HCT116 (cell line): ENCODE data around the gene USP7. TPM values are rescaled to one million over a fixed set of nuclear protein-coding genes. Genes with fewer than 3 reads are reported as not detected.
"Not testable (repeated sequence)": the region's sequence is repeated elsewhere in the genome, so short reads cannot be mapped to it uniquely, and the experiment has no call there.

ENCODE experiments used
- ATAC-seq: fragments of 200-7000 bp; cut with Tn5 transposase; 2 replicates; pipeline ENCODE4 v1.9.1; 2020; ENCODE audit warnings: mild to moderate bottlenecking, moderate library complexity
- BruUV-seq: library from RNA; stranded (reverse); fragments of 400-500 nt; replicated peaks from 2 replicates; lab custom pipeline; 2021; lab: Mats Ljungman, UMichigan
- CTCF ChIA-PET: fragments of 300-600 bp; sonication (Branson Sonifier 250); formaldehyde crosslinking; loops from one replicate; lab custom pipeline; 2021; ENCODE audit warnings: antibody characterized with exemption; lab: Charles Lee
- POLR2A ChIA-PET: fragments of 300-600, 350-600 bp; sonication (Branson Sonifier 250); formaldehyde crosslinking; loops from one replicate; lab custom pipeline; 2021; ENCODE audit warnings: antibody characterized with exemption; lab: Charles Lee
- RAD21 ChIA-PET, 2 experiments: fragments of 300-600 bp; sonication (Branson Sonifier 250); formaldehyde crosslinking; loops; one replicate each; lab custom pipeline; 2023; ENCODE audit warnings: low total read pairs in 2 of 2; ENCODE audit not compliant: uncharacterized antibody in 2 of 2, unreplicated experiment in 2 of 2, low non-redundant PET in 1 of 2; lab: Charles Lee
- DNase-seq: peaks from one replicate; pipeline ENCODE4 v3.0.0-alpha.2; 2010; ENCODE audit warnings: low read depth, low spot score
- H2AFZ ChIP-seq: fragments of 200-600 bp; shearing (Covaris generic), sonication (generic); 2 replicates; pipeline ENCODE4 v1.6.1; 2017; ENCODE audit warnings: low read depth, mixed run types, mixed read lengths, antibody characterized with exemption, low read length; ENCODE audit not compliant: poor library complexity, severe bottlenecking
- H3K27ac ChIP-seq: 2 replicates; pipeline ENCODE4 v1.5.1; 2012; ENCODE audit warnings: low read depth, low read length
- H3K27me3 ChIP-seq: fragments of 200-600 bp; sonication (generic); 2 replicates; pipeline ENCODE4 v1.6.1; 2016; ENCODE audit warnings: mixed run types, low read length, mixed read lengths; ENCODE audit not compliant: insufficient read depth
- H3K36me3 ChIP-seq, 2 experiments: fragments of 200-500 bp in 1 of 2; fragments of 200-600 bp in 1 of 2; sonication (Bioruptor generic) in 1 of 2; sonication (generic) in 1 of 2; 2 replicates each; pipeline versions ENCODE4 v1.5.1 to v1.6.1; 2014 to 2016; ENCODE audit warnings: low read length in 2 of 2, inconsistent platforms in 1 of 2, mixed read lengths in 1 of 2, mixed run types in 1 of 2; ENCODE audit not compliant: insufficient read depth in 2 of 2, control insufficient read depth in 1 of 2
- H3K4me1 ChIP-seq, 2 experiments: fragments of 200-600 bp in 1 of 2; sonication (generic) in 1 of 2; 2 replicates each; pipeline versions ENCODE4 v1.5.1 to v1.6.1; 2012 to 2017; ENCODE audit warnings: low read length in 2 of 2, inconsistent platforms in 1 of 2, mild to moderate bottlenecking in 1 of 2, mixed read lengths in 1 of 2, mixed run types in 1 of 2, moderate library complexity in 1 of 2; ENCODE audit not compliant: insufficient read depth in 2 of 2, control insufficient read depth in 1 of 2
- H3K4me2 ChIP-seq: fragments of 200-600 bp; sonication (generic); 2 replicates; pipeline ENCODE4 v1.6.1; 2017; ENCODE audit warnings: mixed run types, low read length, mixed read lengths
- H3K4me3 ChIP-seq, 2 experiments: fragments of 200-600 bp in 1 of 2; sonication (generic) in 1 of 2; replicated peaks in 1 of 2; 2 replicates each; pipeline ENCODE4 v1.5.1; 2011 to 2016; ENCODE audit warnings: low read length in 2 of 2, control low read depth in 1 of 2, low read depth in 1 of 2, mild to moderate bottlenecking in 1 of 2, mixed read lengths in 1 of 2, mixed run types in 1 of 2
- H3K79me2 ChIP-seq: fragments of 200-600 bp; sonication (generic); 2 replicates; pipeline ENCODE4 v1.6.1; 2017; ENCODE audit warnings: mild to moderate bottlenecking, mixed run types, low read length, moderate library complexity, mixed read lengths; ENCODE audit not compliant: insufficient read depth
- H3K9ac ChIP-seq: fragments of 200-600 bp; sonication (generic); 2 replicates; pipeline ENCODE4 v1.6.1; 2016; ENCODE audit warnings: low read length, mixed read lengths
- H3K9me2 ChIP-seq: fragments of 200-600 bp; sonication (generic), shearing (Covaris generic); 2 replicates; pipeline ENCODE4 v1.6.1; 2017; ENCODE audit warnings: mixed run types, mild to moderate bottlenecking, moderate library complexity; ENCODE audit not compliant: insufficient read depth
- H3K9me3 ChIP-seq, 2 experiments: fragments of 200-500 bp in 1 of 2; fragments of 200-600 bp in 1 of 2; sonication (Bioruptor generic) in 1 of 2; sonication (generic) in 1 of 2; 2 replicates each; pipeline ENCODE4 v1.6.1; 2014 to 2017; ENCODE audit warnings: low read length in 2 of 2, mixed read lengths in 2 of 2, inconsistent platforms in 1 of 2, low read depth in 1 of 2, mild to moderate bottlenecking in 1 of 2, mixed run types in 1 of 2, moderate library complexity in 1 of 2; ENCODE audit not compliant: control insufficient read depth in 1 of 2, insufficient read depth in 1 of 2
- H4K20me1 ChIP-seq: fragments of 200-600 bp; sonication (generic), shearing (Covaris generic); 2 replicates; pipeline ENCODE4 v1.6.1; 2017; ENCODE audit warnings: mixed run types, mild to moderate bottlenecking, moderate library complexity; ENCODE audit not compliant: insufficient read depth
- CBX3 ChIP-seq: IDR thresholded peaks from 2 replicates; pipeline ENCODE4 v1.6.1; 2012; ENCODE audit warnings: low read depth
- CEBPB ChIP-seq: IDR thresholded peaks from 2 replicates; pipeline ENCODE4 v1.6.1; 2012; ENCODE audit warnings: low read depth
- EGR1 ChIP-seq: IDR thresholded peaks from 2 replicates; pipeline ENCODE4 v1.6.1; 2012; ENCODE audit warnings: low read depth
- ELF1 ChIP-seq: IDR thresholded peaks from 2 replicates; pipeline ENCODE4 v1.6.1; 2012; ENCODE audit warnings: low read depth, borderline replicate concordance
- EZH2 ChIP-seq: fragments of 200-600 bp; sonication (generic); IDR thresholded peaks from 2 replicates; pipeline ENCODE4 v1.6.1; 2017; ENCODE audit warnings: antibody characterized with exemption, mixed run types
- POLR2A ChIP-seq: IDR thresholded peaks from 2 replicates; pipeline ENCODE4 v1.7.0; 2011; ENCODE audit warnings: borderline replicate concordance; ENCODE audit not compliant: insufficient read depth, insufficient read length; ENCODE audit errors: extremely low read depth
- POLR2AphosphoS5 ChIP-seq: IDR thresholded peaks from 2 replicates; pipeline ENCODE4 v1.6.1; 2011; ENCODE audit warnings: mild to moderate bottlenecking, low read depth, low read length, moderate library complexity
- RAD21 ChIP-seq: IDR thresholded peaks from 2 replicates; pipeline ENCODE4 v1.6.1; 2012; ENCODE audit warnings: low read depth, mild to moderate bottlenecking
- SP1 ChIP-seq: IDR thresholded peaks from 2 replicates; pipeline ENCODE4 v1.6.1; 2012; ENCODE audit warnings: low read depth
- SRF ChIP-seq: IDR thresholded peaks from 2 replicates; pipeline ENCODE4 v1.6.1; 2012; ENCODE audit warnings: low read depth
- YY1 ChIP-seq: IDR thresholded peaks from 2 replicates; pipeline ENCODE4 v1.6.1; 2011; ENCODE audit warnings: low read length, low read depth, moderate library complexity, mild to moderate bottlenecking; ENCODE audit not compliant: insufficient replicate concordance; ENCODE audit errors: extremely low read depth
- ZFX ChIP-seq: fragments of 450-650 bp; IDR thresholded peaks from 2 replicates; pipeline ENCODE4 v1.6.1; 2017
- ZNF274 ChIP-seq: fragments of 200-500 bp; sonication (Bioruptor generic); IDR thresholded peaks from 2 replicates; pipeline ENCODE4 v1.6.1; 2014; ENCODE audit warnings: mild to moderate bottlenecking, low read depth, low read length, inconsistent platforms
- intact Hi-C: fragments of 100-400 bp; cut with micrococcal nuclease; formaldehyde crosslinking; loops from 2 replicates; pipeline ENCODE4 v1.10.0; 2022
- total RNA-seq: library from RNA; stranded (reverse); gene quantifications from one replicate; pipeline ENCODE4 v1.2.1, GENCODE V29; 2021; ENCODE audit not compliant: unreplicated experiment
- TF ChIP-seq, protein P1 (sequence below), 3 experiments: fragments of 200-600 bp in 1 of 3; sonication (generic) in 1 of 3; IDR thresholded peaks in 2 of 3; conservative IDR thresholded peaks in 1 of 3; 2 replicates each; pipeline ENCODE4 v1.5.1; 2012 to 2017; ENCODE audit warnings: low read depth in 2 of 3, low read length in 2 of 3, antibody characterized with exemption in 1 of 3, borderline replicate concordance in 1 of 3, control low read depth in 1 of 3, mild to moderate bottlenecking in 1 of 3, mixed read lengths in 1 of 3, mixed run types in 1 of 3, moderate library complexity in 1 of 3; ENCODE audit not compliant: insufficient read depth in 1 of 3
- TF ChIP-seq, protein P2 (sequence below): IDR thresholded peaks from 2 replicates; pipeline ENCODE4 v1.6.1; 2012
- TF ChIP-seq, protein P3 (sequence below): IDR thresholded peaks from 2 replicates; pipeline ENCODE4 v1.6.1; 2011; ENCODE audit warnings: mild to moderate bottlenecking, low read length, moderate library complexity; ENCODE audit not compliant: insufficient replicate concordance; ENCODE audit errors: extremely low read depth

Gene USP7
- total RNA-seq, 1 experiment from 2014 or later = 154 TPM

DNA sequence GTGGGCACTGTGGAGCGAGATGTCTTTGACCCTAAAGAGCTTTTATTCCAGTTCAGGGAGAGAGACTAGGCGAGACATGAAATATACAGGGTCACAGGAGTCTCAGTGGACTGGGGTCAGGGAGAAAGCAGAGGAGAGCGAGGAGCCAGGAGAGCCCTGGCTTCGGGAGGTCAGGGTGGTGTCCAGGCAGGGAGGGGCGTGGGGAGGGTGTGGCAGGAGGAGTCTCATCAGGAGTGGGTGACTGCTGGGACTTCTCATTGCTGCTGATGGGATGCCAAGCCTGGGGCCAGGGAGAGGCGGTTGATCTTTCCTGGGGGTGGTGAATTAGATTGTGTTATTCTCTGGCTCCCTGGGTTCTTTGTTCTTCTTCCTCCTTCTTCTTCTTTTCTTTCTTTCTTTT lies 22.4 kb upstream of the USP7 start (continued):
- TF ChIP-seq, protein P1, sequence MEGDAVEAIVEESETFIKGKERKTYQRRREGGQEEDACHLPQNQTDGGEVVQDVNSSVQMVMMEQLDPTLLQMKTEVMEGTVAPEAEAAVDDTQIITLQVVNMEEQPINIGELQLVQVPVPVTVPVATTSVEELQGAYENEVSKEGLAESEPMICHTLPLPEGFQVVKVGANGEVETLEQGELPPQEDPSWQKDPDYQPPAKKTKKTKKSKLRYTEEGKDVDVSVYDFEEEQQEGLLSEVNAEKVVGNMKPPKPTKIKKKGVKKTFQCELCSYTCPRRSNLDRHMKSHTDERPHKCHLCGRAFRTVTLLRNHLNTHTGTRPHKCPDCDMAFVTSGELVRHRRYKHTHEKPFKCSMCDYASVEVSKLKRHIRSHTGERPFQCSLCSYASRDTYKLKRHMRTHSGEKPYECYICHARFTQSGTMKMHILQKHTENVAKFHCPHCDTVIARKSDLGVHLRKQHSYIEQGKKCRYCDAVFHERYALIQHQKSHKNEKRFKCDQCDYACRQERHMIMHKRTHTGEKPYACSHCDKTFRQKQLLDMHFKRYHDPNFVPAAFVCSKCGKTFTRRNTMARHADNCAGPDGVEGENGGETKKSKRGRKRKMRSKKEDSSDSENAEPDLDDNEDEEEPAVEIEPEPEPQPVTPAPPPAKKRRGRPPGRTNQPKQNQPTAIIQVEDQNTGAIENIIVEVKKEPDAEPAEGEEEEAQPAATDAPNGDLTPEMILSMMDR (IDR thresholded peaks at IDR 0.05 in 2 of 3, conservative IDR thresholded peaks at IDR 0.05 in 1 of 3; ENCODE audit: borderline replicate concordance in 1 of 3, insufficient read depth in 1 of 3, low read depth in 2 of 3, low read length in 2 of 3) = no peak
- TF ChIP-seq, protein P2, sequence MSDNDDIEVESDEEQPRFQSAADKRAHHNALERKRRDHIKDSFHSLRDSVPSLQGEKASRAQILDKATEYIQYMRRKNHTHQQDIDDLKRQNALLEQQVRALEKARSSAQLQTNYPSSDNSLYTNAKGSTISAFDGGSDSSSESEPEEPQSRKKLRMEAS = no peak
- no peak for TF ChIP-seq ZNF274
- TF ChIP-seq CEBPB = no peak
- no peak for TF ChIP-seq SRF
- TF ChIP-seq RAD21 = no peak
- no peak for TF ChIP-seq POLR2AphosphoS5
- no peak for TF ChIP-seq ZFX
- no peak for TF ChIP-seq EZH2

DNA sequence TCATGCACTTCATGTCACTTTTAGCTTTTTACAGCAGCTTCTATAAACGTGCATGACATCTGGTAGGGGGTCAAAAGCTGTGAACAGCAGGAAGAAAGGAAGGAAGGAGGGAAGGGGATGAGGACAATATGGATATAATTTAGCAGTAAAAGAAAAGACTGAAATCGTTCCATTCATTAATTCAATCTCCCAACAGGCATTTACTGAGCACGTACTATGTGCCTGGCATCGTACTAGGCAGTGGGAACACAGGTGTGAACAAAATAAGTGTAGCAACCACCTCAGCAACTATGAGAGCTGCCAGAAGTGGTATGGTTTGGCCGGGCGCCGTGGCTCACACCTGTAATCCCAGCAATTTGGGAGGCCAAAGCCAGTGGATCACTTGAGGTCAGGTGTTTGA lies 19.1 kb upstream of the USP7 start:
- ChIA-PET RAD21 (no interaction called here), POLR2A (no interaction called here)
- no peak overlapping the region for H3K4me3 ChIP-seq
- intact Hi-C loops = no loop called here
- no peaks in the 10 kb centered on the region for H4K20me1 ChIP-seq
- no TSS peak for BruUV-seq
- H3K79me2 ChIP-seq = no peaks in the 10 kb centered on the region
- TF ChIP-seq CEBPB (no peak), ZNF274 (no peak), YY1 (no peak), POLR2A (no peak), SP1 (no peak), ZFX (no peak), ELF1 (no peak), EGR1 (no peak), CBX3 (no peak), SRF (no peak), RAD21 (no peak)
- TF ChIP-seq, protein P2 = no peak
- TF ChIP-seq, protein P3, sequence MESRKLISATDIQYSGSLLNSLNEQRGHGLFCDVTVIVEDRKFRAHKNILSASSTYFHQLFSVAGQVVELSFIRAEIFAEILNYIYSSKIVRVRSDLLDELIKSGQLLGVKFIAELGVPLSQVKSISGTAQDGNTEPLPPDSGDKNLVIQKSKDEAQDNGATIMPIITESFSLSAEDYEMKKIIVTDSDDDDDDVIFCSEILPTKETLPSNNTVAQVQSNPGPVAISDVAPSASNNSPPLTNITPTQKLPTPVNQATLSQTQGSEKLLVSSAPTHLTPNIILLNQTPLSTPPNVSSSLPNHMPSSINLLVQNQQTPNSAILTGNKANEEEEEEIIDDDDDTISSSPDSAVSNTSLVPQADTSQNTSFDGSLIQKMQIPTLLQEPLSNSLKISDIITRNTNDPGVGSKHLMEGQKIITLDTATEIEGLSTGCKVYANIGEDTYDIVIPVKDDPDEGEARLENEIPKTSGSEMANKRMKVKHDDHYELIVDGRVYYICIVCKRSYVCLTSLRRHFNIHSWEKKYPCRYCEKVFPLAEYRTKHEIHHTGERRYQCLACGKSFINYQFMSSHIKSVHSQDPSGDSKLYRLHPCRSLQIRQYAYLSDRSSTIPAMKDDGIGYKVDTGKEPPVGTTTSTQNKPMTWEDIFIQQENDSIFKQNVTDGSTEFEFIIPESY = no peak
- TF ChIP-seq, all 23 proteins: peak for 0
- H3K4me2 ChIP-seq = no peak overlapping the region
- H3K9me2 ChIP-seq = no peaks in the 10 kb centered on the region
- no peaks in the 10 kb centered on the region for H3K36me3 ChIP-seq
- DNase-seq = no peak
- no peaks in the 10 kb centered on the region for H3K27me3 ChIP-seq
- H3K9me3 ChIP-seq = no peaks in the 10 kb centered on the region
- no peak overlapping the region for H3K9ac ChIP-seq
- H3K4me1 ChIP-seq = peaks cover 9 to 11% of the 10 kb centered on the region in 2 experiments; a peak in 3 of 4 replicates
- H2AFZ ChIP-seq = no peak overlapping the region
- no peak overlapping the region for H3K27ac ChIP-seq
- CTCF ChIA-PET = interaction anchor here (1.5 kb wide), 1 partner anchor 26 kb away, joined by 4 read pairs; no protein-coding TSS in a partner anchor
- ATAC-seq = no peak

DNA sequence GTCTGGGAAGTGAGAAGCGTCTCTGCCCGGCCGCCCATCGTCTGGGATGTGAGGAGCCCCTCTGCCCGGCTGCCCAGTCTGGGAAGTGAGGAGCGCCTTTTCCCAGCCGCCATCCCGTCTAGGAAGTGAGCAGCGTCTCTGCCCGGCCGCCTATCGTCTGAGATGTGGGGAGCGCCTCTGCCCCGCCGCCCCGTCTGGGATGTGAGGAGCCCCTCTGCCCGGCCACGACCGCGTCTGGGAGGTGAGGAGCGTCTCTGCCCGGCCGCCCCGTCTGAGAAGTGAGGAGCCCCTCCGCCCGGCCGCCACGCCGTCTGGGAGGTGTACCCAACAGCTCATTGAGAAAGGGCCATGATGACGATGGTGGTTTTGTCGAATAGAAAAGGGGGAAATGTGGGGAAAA lies 18.2 kb upstream of the USP7 start:
- CTCF ChIA-PET = interaction anchor here (1.5 kb wide), 1 partner anchor 27 kb away, joined by 4 read pairs; no protein-coding TSS in a partner anchor
- DNase-seq, H3K27ac ChIP-seq, H3K36me3 ChIP-seq, H3K79me2 ChIP-seq, H3K9me2 ChIP-seq, H3K9ac ChIP-seq, H3K4me3 ChIP-seq, ATAC-seq, H4K20me1 ChIP-seq, RAD21 ChIA-PET, H3K9me3 ChIP-seq, BruUV-seq, H3K4me2 ChIP-seq, H3K4me1 ChIP-seq, POLR2A ChIA-PET, intact Hi-C loops, H2AFZ ChIP-seq, H3K27me3 ChIP-seq: not testable (repeated sequence)
